GM23338 (cell line): ENCODE data around the gene OSBPL5. TPM values are rescaled to one million over a fixed set of nuclear protein-coding genes. Genes with fewer than 3 reads are reported as not detected.

Experiments used
- ATAC-seq: fragments of 200-7000 bp; cut with Tn5 transposase; 3 replicates; pipeline ENCODE4 v1.9.1; 2020
- DNase-seq: peaks from one replicate; pipeline ENCODE4 v3.0.0-alpha.2; 2015; ENCODE audit warnings: low spot score
- H2AFZ ChIP-seq: fragments of 200-600 bp; sonication (generic); 2 replicates; pipeline ENCODE4 v1.8.0; 2016; ENCODE audit warnings: antibody characterized with exemption, mild to moderate bottlenecking, moderate library complexity
- H3F3A ChIP-seq: fragments of 200-600 bp; sonication (generic); replicated peaks from 2 replicates; pipeline ENCODE4 v1.8.0; 2017; ENCODE audit warnings: antibody characterized with exemption, mixed run types, low read depth
- H3K27ac ChIP-seq: fragments of 200-600 bp; sonication (generic); 2 replicates; pipeline ENCODE4 v1.6.1; 2016; ENCODE audit warnings: low read depth
- H3K27me3 ChIP-seq: fragments of 200-600 bp; sonication (generic); 2 replicates; pipeline ENCODE4 v1.8.0; 2016; ENCODE audit warnings: mild to moderate bottlenecking, mixed run types, moderate library complexity; ENCODE audit not compliant: insufficient read depth
- H3K36me3 ChIP-seq: fragments of 200-600 bp; sonication (generic); 2 replicates; pipeline ENCODE4 v1.8.0; 2016; ENCODE audit warnings: mild to moderate bottlenecking; ENCODE audit not compliant: insufficient read depth
- H3K4me1 ChIP-seq: fragments of 200-600 bp; sonication (generic); 2 replicates; pipeline ENCODE4 v1.8.0; 2016; ENCODE audit warnings: mild to moderate bottlenecking, moderate library complexity; ENCODE audit not compliant: insufficient read depth
- H3K4me2 ChIP-seq: fragments of 200-600 bp; sonication (generic); 2 replicates; pipeline ENCODE4 v1.7.1; 2017; ENCODE audit warnings: mixed run types
- H3K4me3 ChIP-seq: fragments of 200-600 bp; sonication (generic); 2 replicates; pipeline ENCODE4 v1.6.1; 2016; ENCODE audit warnings: mixed run types
- H3K79me2 ChIP-seq: fragments of 200-600 bp; sonication (generic); replicated peaks from 2 replicates; pipeline ENCODE4 v1.8.0; 2017; ENCODE audit warnings: mild to moderate bottlenecking; ENCODE audit not compliant: insufficient read depth
- H3K9me2 ChIP-seq: fragments of 200-600 bp; sonication (generic); 2 replicates; pipeline ENCODE4 v1.8.0; 2017; ENCODE audit not compliant: insufficient read depth
- H4K20me1 ChIP-seq: fragments of 200-600 bp; sonication (generic); replicated peaks from 2 replicates; pipeline ENCODE4 v1.8.0; 2017; ENCODE audit warnings: mild to moderate bottlenecking; ENCODE audit not compliant: insufficient read depth
- H3K27ac Mint-ChIP-seq: 2 replicates; pipeline ENCODE4 v1.8.0; 2020; ENCODE audit warnings: inconsistent platforms, mild to moderate bottlenecking, moderate library complexity, mixed read lengths
- H3K27me3 Mint-ChIP-seq: 3 replicates; pipeline ENCODE4 v1.8.0; 2022; ENCODE audit warnings: low read depth, mild to moderate bottlenecking, moderate library complexity, mixed read lengths, inconsistent platforms; ENCODE audit not compliant: insufficient read depth, poor library complexity
- H3K36me3 Mint-ChIP-seq: 3 replicates; pipeline ENCODE4 v1.8.0; 2021; ENCODE audit warnings: low read depth, mild to moderate bottlenecking, inconsistent platforms, moderate library complexity, mixed read lengths
- H3K4me1 Mint-ChIP-seq: 3 replicates; pipeline ENCODE4 v1.8.0; 2020; ENCODE audit warnings: mild to moderate bottlenecking, inconsistent platforms, mixed read lengths
- H3K4me3 Mint-ChIP-seq: 3 replicates; pipeline ENCODE4 v1.8.0; 2021; ENCODE audit warnings: moderate library complexity, mild to moderate bottlenecking, inconsistent platforms, mixed read lengths
- H3K9me3 Mint-ChIP-seq: 3 replicates; pipeline ENCODE4 v1.8.0; 2020; ENCODE audit warnings: moderate library complexity, mild to moderate bottlenecking, inconsistent platforms, mixed read lengths
- CREB1 ChIP-seq: fragments of 250-450 bp; sonication (Bioruptor Pico); IDR thresholded peaks from 2 replicates; pipeline ENCODE4 v1.5.0; 2020; ENCODE audit warnings: low read depth, mild to moderate bottlenecking, moderate library complexity
- CTCF ChIP-seq, 2 experiments: fragments of 200-600 bp in 1 of 2; sonication (generic) in 1 of 2; conservative IDR thresholded peaks; 2 replicates each; pipeline versions ENCODE4 v1.5.1 to v1.6.1; 2016 to 2017; ENCODE audit warnings: antibody characterized with exemption in 2 of 2, low read depth in 2 of 2, mild to moderate bottlenecking in 2 of 2, moderate library complexity in 1 of 2
- EZH2 ChIP-seq: fragments of 200-600 bp; sonication (generic); IDR thresholded peaks from one replicate; pipeline ENCODE4 v1.8.0; 2017; ENCODE audit warnings: antibody characterized with exemption, mild to moderate bottlenecking, low read depth; ENCODE audit not compliant: unreplicated experiment
- EZH2phosphoT487 ChIP-seq: fragments of 200-600 bp; sonication (generic); IDR thresholded peaks from one replicate; pipeline ENCODE4 v1.8.1; 2018; ENCODE audit warnings: antibody characterized with exemption; ENCODE audit not compliant: unreplicated experiment
- JUNB ChIP-seq: IDR thresholded peaks from one replicate; pipeline ENCODE4 v1.6.1; 2016; ENCODE audit warnings: antibody characterized with exemption; ENCODE audit not compliant: unreplicated experiment
- NANOG ChIP-seq: IDR thresholded peaks from 2 replicates; pipeline ENCODE4 v1.6.1; 2016; ENCODE audit warnings: antibody characterized with exemption, borderline replicate concordance
- POLR2AphosphoS5 ChIP-seq: IDR thresholded peaks from 2 replicates; pipeline ENCODE4 v1.6.1; 2016; ENCODE audit warnings: antibody characterized with exemption, low read depth
- STAT1 ChIP-seq: IDR thresholded peaks from one replicate; pipeline ENCODE4 v1.6.1; 2016; ENCODE audit warnings: antibody characterized with exemption; ENCODE audit not compliant: unreplicated experiment
- ZNF114 ChIP-seq: fragments of 250-450 bp; sonication (Bioruptor Pico); IDR thresholded peaks from 2 replicates; pipeline ENCODE4 v1.5.0; 2020; ENCODE audit warnings: mild to moderate bottlenecking, moderate library complexity
- ZNF331 ChIP-seq: fragments of 250-450 bp; sonication (Bioruptor Pico); IDR thresholded peaks from 2 replicates; pipeline ENCODE4 v1.5.0; 2020; ENCODE audit warnings: low read depth, mild to moderate bottlenecking, moderate library complexity
- polyA plus RNA-seq: library from polyadenylated mRNA; unstranded; fragments of >200 nt; fragmentation: Nextera tagmentation; extraction: Ambion mirVana; gene quantifications from 2 replicates; pipeline ENCODE4 v1.2.1, GENCODE V29; 2016
- total RNA-seq: library from RNA; depleted of rRNA; stranded (reverse); fragments of >200 nt; shearing (Covaris generic); gene quantifications from 2 replicates; pipeline ENCODE4 v1.2.3, GENCODE V29; 2014
- TF ChIP-seq, protein P1 (sequence below): IDR thresholded peaks from one replicate; pipeline ENCODE4 v1.6.1; 2018; ENCODE audit warnings: antibody characterized with exemption; ENCODE audit not compliant: unreplicated experiment
- TF ChIP-seq, protein P2 (sequence below): fragments of 250-450 bp; sonication (Bioruptor Pico); IDR thresholded peaks from 2 replicates; pipeline ENCODE4 v1.5.0; 2020; ENCODE audit warnings: mild to moderate bottlenecking, moderate library complexity
- TF ChIP-seq, protein P3 (sequence below): IDR thresholded peaks from 2 replicates; pipeline ENCODE4 v1.6.1; 2016; ENCODE audit warnings: antibody characterized with exemption

OSBPL5 gene
- total and polyA plus RNA-seq, 2 experiments from 2014 or later: 2.7 to 12.0 TPM

DNA sequence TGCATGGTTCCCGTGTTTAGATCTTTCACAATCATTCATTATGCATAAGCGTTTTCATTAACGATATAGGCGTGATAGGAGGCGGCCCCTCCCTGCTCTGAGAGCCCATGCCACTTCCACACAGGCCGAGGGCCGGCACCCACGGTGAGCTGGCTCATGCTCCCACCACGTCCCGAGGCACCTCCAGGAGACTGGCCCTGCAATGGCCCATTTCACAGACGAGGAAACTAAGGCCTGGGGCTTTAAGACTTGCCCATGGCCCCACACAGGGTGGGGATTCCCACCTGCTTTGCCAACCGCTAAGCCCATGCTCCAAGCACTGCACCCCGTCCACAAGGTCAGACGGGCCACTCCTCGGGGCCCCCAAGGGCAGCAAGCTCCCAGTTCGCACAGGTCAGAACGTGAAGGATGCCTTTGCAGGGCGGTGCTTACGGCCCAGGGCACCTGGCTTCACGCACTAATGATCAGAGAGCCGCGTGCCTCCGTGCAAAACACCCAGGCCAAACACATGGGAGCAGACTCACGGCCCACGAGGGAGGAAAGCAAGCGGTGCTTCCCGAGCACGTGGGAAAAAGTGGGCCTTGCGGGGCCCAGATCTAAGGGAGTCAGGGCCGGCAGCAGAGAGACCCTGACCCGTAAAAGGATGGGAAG, 8.3 kb downstream of the OSBPL5 start:
- Histone ChIP-seq H3K27me3 (peaks cover 9% of the 10 kb centered on the region; the same call in 1 of the 2 replicates), H3K4me1 (peaks cover 17% of the 10 kb centered on the region; the same call in 1 of the 2 replicates), H3K9me2 (no peaks in the 10 kb centered on the region), H3F3A (0 out of 2 replicates have a peak, but pooled peaks cover 2% of the 10 kb centered on the region), H3K36me3 (no peaks in the 10 kb centered on the region), H3K4me2 (no peak overlapping the region), H3K27ac (no peak overlapping the region), H3K4me3 (no peak overlapping the region), H4K20me1 (no peaks in the 10 kb centered on the region), H2AFZ (no peak overlapping the region), H3K79me2 (no peaks in the 10 kb centered on the region)
- ATAC-seq (no peak), DNase-seq (no peak)
- Mint-ChIP-seq H3K36me3 (no peaks in the 10 kb centered on the region), H3K27ac (no peak overlapping the region), H3K9me3 (no peaks in the 10 kb centered on the region), H3K4me1 (peaks cover 66% of the 10 kb centered on the region), H3K27me3 (peaks cover 13% of the 10 kb centered on the region), H3K4me3 (peak overlapping the region; percentile 21; the same call in 1 of the 3 replicates)
- TF ChIP-seq CTCF (conservative IDR thresholded peaks at IDR 0.05; ENCODE audit: low read depth in 2 of 2) (no peak), STAT1 (no peak), JUNB (no peak), EZH2 (no peak), EZH2phosphoT487 (no peak), ZNF114 (CRISPR knock-in tag) (no peak), POLR2AphosphoS5 (no peak), NANOG (no peak), CREB1 (CRISPR knock-in tag) (no peak), ZNF331 (CRISPR knock-in tag) (no peak)
- TF ChIP-seq, protein P1, sequence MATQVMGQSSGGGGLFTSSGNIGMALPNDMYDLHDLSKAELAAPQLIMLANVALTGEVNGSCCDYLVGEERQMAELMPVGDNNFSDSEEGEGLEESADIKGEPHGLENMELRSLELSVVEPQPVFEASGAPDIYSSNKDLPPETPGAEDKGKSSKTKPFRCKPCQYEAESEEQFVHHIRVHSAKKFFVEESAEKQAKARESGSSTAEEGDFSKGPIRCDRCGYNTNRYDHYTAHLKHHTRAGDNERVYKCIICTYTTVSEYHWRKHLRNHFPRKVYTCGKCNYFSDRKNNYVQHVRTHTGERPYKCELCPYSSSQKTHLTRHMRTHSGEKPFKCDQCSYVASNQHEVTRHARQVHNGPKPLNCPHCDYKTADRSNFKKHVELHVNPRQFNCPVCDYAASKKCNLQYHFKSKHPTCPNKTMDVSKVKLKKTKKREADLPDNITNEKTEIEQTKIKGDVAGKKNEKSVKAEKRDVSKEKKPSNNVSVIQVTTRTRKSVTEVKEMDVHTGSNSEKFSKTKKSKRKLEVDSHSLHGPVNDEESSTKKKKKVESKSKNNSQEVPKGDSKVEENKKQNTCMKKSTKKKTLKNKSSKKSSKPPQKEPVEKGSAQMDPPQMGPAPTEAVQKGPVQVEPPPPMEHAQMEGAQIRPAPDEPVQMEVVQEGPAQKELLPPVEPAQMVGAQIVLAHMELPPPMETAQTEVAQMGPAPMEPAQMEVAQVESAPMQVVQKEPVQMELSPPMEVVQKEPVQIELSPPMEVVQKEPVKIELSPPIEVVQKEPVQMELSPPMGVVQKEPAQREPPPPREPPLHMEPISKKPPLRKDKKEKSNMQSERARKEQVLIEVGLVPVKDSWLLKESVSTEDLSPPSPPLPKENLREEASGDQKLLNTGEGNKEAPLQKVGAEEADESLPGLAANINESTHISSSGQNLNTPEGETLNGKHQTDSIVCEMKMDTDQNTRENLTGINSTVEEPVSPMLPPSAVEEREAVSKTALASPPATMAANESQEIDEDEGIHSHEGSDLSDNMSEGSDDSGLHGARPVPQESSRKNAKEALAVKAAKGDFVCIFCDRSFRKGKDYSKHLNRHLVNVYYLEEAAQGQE: no peak
- TF ChIP-seq, protein P2, sequence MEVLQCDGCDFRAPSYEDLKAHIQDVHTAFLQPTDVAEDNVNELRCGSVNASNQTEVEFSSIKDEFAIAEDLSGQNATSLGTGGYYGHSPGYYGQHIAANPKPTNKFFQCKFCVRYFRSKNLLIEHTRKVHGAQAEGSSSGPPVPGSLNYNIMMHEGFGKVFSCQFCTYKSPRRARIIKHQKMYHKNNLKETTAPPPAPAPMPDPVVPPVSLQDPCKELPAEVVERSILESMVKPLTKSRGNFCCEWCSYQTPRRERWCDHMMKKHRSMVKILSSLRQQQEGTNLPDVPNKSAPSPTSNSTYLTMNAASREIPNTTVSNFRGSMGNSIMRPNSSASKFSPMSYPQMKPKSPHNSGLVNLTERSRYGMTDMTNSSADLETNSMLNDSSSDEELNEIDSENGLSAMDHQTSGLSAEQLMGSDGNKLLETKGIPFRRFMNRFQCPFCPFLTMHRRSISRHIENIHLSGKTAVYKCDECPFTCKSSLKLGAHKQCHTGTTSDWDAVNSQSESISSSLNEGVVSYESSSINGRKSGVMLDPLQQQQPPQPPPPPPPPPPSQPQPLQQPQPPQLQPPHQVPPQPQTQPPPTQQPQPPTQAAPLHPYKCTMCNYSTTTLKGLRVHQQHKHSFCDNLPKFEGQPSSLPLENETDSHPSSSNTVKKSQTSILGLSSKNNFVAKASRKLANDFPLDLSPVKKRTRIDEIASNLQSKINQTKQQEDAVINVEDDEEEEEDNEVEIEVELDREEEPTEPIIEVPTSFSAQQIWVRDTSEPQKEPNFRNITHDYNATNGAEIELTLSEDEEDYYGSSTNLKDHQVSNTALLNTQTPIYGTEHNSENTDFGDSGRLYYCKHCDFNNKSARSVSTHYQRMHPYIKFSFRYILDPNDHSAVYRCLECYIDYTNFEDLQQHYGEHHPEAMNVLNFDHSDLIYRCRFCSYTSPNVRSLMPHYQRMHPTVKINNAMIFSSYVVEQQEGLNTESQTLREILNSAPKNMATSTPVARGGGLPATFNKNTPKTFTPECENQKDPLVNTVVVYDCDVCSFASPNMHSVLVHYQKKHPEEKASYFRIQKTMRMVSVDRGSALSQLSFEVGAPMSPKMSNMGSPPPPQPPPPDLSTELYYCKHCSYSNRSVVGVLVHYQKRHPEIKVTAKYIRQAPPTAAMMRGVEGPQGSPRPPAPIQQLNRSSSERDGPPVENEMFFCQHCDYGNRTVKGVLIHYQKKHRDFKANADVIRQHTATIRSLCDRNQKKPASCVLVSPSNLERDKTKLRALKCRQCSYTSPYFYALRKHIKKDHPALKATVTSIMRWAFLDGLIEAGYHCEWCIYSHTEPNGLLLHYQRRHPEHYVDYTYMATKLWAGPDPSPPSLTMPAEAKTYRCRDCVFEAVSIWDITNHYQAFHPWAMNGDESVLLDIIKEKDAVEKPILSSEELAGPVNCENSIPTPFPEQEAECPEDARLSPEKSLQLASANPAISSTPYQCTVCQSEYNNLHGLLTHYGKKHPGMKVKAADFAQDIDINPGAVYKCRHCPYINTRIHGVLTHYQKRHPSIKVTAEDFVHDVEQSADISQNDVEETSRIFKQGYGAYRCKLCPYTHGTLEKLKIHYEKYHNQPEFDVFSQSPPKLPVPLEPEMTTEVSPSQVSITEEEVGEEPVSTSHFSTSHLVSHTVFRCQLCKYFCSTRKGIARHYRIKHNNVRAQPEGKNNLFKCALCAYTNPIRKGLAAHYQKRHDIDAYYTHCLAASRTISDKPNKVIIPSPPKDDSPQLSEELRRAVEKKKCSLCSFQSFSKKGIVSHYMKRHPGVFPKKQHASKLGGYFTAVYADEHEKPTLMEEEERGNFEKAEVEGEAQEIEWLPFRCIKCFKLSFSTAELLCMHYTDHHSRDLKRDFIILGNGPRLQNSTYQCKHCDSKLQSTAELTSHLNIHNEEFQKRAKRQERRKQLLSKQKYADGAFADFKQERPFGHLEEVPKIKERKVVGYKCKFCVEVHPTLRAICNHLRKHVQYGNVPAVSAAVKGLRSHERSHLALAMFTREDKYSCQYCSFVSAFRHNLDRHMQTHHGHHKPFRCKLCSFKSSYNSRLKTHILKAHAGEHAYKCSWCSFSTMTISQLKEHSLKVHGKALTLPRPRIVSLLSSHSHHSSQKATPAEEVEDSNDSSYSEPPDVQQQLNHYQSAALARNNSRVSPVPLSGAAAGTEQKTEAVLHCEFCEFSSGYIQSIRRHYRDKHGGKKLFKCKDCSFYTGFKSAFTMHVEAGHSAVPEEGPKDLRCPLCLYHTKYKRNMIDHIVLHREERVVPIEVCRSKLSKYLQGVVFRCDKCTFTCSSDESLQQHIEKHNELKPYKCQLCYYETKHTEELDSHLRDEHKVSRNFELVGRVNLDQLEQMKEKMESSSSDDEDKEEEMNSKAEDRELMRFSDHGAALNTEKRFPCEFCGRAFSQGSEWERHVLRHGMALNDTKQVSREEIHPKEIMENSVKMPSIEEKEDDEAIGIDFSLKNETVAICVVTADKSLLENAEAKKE (CRISPR knock-in tag): no peak
- TF ChIP-seq, protein P3, sequence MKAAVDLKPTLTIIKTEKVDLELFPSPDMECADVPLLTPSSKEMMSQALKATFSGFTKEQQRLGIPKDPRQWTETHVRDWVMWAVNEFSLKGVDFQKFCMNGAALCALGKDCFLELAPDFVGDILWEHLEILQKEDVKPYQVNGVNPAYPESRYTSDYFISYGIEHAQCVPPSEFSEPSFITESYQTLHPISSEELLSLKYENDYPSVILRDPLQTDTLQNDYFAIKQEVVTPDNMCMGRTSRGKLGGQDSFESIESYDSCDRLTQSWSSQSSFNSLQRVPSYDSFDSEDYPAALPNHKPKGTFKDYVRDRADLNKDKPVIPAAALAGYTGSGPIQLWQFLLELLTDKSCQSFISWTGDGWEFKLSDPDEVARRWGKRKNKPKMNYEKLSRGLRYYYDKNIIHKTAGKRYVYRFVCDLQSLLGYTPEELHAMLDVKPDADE: no peak
